Kidney (tissue), 14 donors: ENCODE results near the gene RECK. TPM values are rescaled to one million over a fixed set of nuclear protein-coding genes. Genes with fewer than 3 reads are reported as not detected.
A peak's percentile ranks its signal among the peaks of the same experiment; 100 is the strongest.

Experiments
- DNase-seq, 5 donors: peaks; one replicate each; pipeline ENCODE4 v3.0.0-alpha.2; 2013 to 2020
- FAIRE-seq: peaks from 2 replicates; lab custom pipeline; 2012; peaks lifted over from hg19 to GRCh38; lab: Jason Lieb, UNC
- H3K27ac ChIP-seq, 2 donors: one replicate each; pipeline ENCODE4 v1.7.0; 2013; ENCODE audit warnings: low read depth in 2 of 2, low read length in 2 of 2, inconsistent platforms in 1 of 2
- H3K27me3 ChIP-seq: one replicate; pipeline ENCODE4 v1.7.1; 2013; ENCODE audit warnings: low read length, inconsistent platforms; ENCODE audit not compliant: control insufficient read depth, insufficient read depth
- H3K36me3 ChIP-seq, 3 donors: one replicate each; pipeline versions ENCODE4 v1.7.0 to v1.7.1; 2013; ENCODE audit warnings: low read length in 3 of 3, control low read depth in 1 of 3, inconsistent platforms in 1 of 3; ENCODE audit not compliant: insufficient read depth in 3 of 3, control insufficient read depth in 2 of 3
- H3K4me1 ChIP-seq, 3 donors: one replicate each; pipeline versions ENCODE4 v1.7.0 to v1.7.1; 2013; ENCODE audit warnings: low read length in 3 of 3, inconsistent platforms in 1 of 3, low read depth in 1 of 3; ENCODE audit not compliant: control insufficient read depth in 2 of 3, insufficient read depth in 2 of 3
- H3K4me3 ChIP-seq, 3 donors: one replicate each; pipeline versions ENCODE4 v1.7.0 to v1.8.1; 2013; ENCODE audit warnings: low read length in 3 of 3, control low read depth in 1 of 3, inconsistent platforms in 1 of 3
- H3K9ac ChIP-seq, 3 donors: one replicate each; pipeline versions ENCODE4 v1.7.0 to v1.7.1; 2013; ENCODE audit warnings: low read length in 3 of 3, control low read depth in 1 of 3, inconsistent platforms in 1 of 3
- H3K9me3 ChIP-seq, 3 donors: one replicate each; pipeline versions ENCODE4 v1.7.0 to v1.7.1; 2013; ENCODE audit warnings: low read length in 3 of 3, control low read depth in 1 of 3, inconsistent platforms in 1 of 3; ENCODE audit not compliant: control insufficient read depth in 2 of 3, insufficient read depth in 1 of 3
- CTCF ChIP-seq: IDR thresholded peaks from 3 replicates; pipeline ENCODE4 v1.5.1; 2012; ENCODE audit warnings: mild to moderate bottlenecking, moderate library complexity, borderline replicate concordance; ENCODE audit not compliant: insufficient read depth; ENCODE audit errors: extremely low read depth
- intact Hi-C: fragments of 100-400 bp; cut with DNase I; formaldehyde crosslinking; loops from one replicate; pipeline ENCODE4 v1.11.1; 2022
- polyA plus RNA-seq: library from polyadenylated mRNA; stranded (reverse); fragments of 350-450 nt; fragmentation: Illumina TruSeq; extraction: RNeasy Lipid Tissue Mini Kit (QIAGEN cat#74804); gene quantifications from one replicate; pipeline ENCODE4 v1.2.3, GENCODE V29; 2014; ENCODE audit warnings: low read depth, low replicate concordance; ENCODE audit not compliant: insufficient read depth
- total RNA-seq: library from RNA; stranded (reverse); fragmentation: NEBNext Ultra II Directional; extraction: Animal tissue kit (Norgen Biotek cat#: 25700); gene quantifications from one replicate; pipeline ENCODE4 v1.2.1, GENCODE V29; 2021
- donor health status: control.
- donor health status: control.
- donor health status: control.
- donor health status: control.
- donor health status: control.
- donor health status: DM: yes; HTN: yes; CAD: no.
- donor health status: Normal renal cell carcinoma (clear cell type).

Gene RECK
- total and polyA plus RNA-seq, 2 donors from 2014 or later: 4.5 to 10.4 TPM

- DNase-seq: peak in 1 of 5 donors; percentile 81
These were observed 99.1 kb downstream of the RECK start for GRCh38 chr9:36135741-36136271.

GRCh38 chr9:36136272-36136893 lies 99.7 kb downstream of the RECK start, which contains the start of gene GLIPR2:
Gene GLIPR2, plus strand, starts transcription at chr9:36136733. Its CDS starts 46 bp downstream, at chr9:36136779.
- Histone ChIP-seq H3K4me1 (peaks cover 0 to 8% (median 0%) of the 10 kb centered on the region in 3 donors), H3K36me3 (no peaks in the 10 kb centered on the region), H3K4me3 (peak within 1 kb of the TSS; percentile 62 to 66 (median 64)), H3K9ac (peak within 1 kb of the TSS; percentile 28 to 76 (median 54)), H3K27me3 (no peaks in the 10 kb centered on the region), H3K27ac (no peak within 1 kb of the TSS), H3K9me3 (no peaks in the 10 kb centered on the region)
- FAIRE-seq: no peak
- DNase-seq: peak; percentile 58 to 93 (median 75)
- no peak for TF ChIP-seq CTCF
- intact Hi-C loops: no loop called here

More at GRCh38 chr9:36135741-36136271, 99.1 kb downstream of the RECK start:
- peak overlapping the region in 2 of 3 donors; percentile 2 to 66 for H3K4me3 ChIP-seq
- H3K9me3 ChIP-seq: no peaks in the 10 kb centered on the region
- no peak overlapping the region for H3K27ac ChIP-seq
- H3K9ac ChIP-seq: no peak overlapping the region
- intact Hi-C loops: no loop called here
- H3K36me3 ChIP-seq: no peaks in the 10 kb centered on the region
- no peak for FAIRE-seq
- peaks cover 0 to 8% (median 0%) of the 10 kb centered on the region in 3 donors for H3K4me1 ChIP-seq
- H3K27me3 ChIP-seq: no peaks in the 10 kb centered on the region
- TF ChIP-seq CTCF: no peak

GRCh38 chr9:36136894-36137391 lies 100.2 kb downstream of the RECK start:
- DNase-seq (peak in 4 of 5 donors; percentile 56 to 75 (median 64)), FAIRE-seq (no peak)
- H3K36me3 ChIP-seq: no peaks in the 10 kb centered on the region
- no peaks in the 10 kb centered on the region for H3K27me3 ChIP-seq
- H3K4me3 ChIP-seq: peak overlapping the region; percentile 62 to 66 (median 64)
- H3K9ac ChIP-seq: peak overlapping the region; percentile 28 to 76 (median 54)
- peaks cover 0 to 8% (median 0%) of the 10 kb centered on the region in 3 donors for H3K4me1 ChIP-seq
- no peak overlapping the region for H3K27ac ChIP-seq
- intact Hi-C loops: no loop called here
- H3K9me3 ChIP-seq: no peaks in the 10 kb centered on the region
- TF ChIP-seq CTCF: no peak
